ENCODE measurements around the gene FNBP1. TPM values are rescaled to one million over a fixed set of nuclear protein-coding genes. Genes with fewer than 3 reads are reported as not detected.
"Not testable (repeated sequence)": the region's sequence is repeated elsewhere in the genome, so short reads cannot be mapped to it uniquely, and the experiment has no call there.

FNBP1 gene
- total RNA-seq, 1 donor from 2014 or later = 50.0 TPM

- intact Hi-C loops (cut with DNase I) = no loop called here
- H3K27ac ChIP-seq = no peak overlapping the region
- H3K36me3 ChIP-seq = peaks cover 24% of the 10 kb centered on the region
- ATAC-seq (no peak), DNase-seq (no peak)
- H3K4me3 ChIP-seq = no peak overlapping the region
- H3K27me3 ChIP-seq = no peaks in the 10 kb centered on the region
- TF ChIP-seq CTCF (IDR thresholded peaks at IDR 0.05) = no peak
- H3K9me3 ChIP-seq = no peaks in the 10 kb centered on the region
- H3K4me1 ChIP-seq = peaks cover 25% of the 10 kb centered on the region
Observed at GRCh38 chr9:129958796-129959195, 84.2 kb downstream of the FNBP1 start.

- peak; percentile 75 for ATAC-seq
- TF ChIP-seq CTCF (IDR thresholded peaks at IDR 0.05) = no peak
- Histone ChIP-seq H3K36me3 (peaks cover 42% of the 10 kb centered on the region), H3K4me3 (no peak overlapping the region), H3K27ac (peak overlapping the region; percentile 63), H3K4me1 (peaks cover 10% of the 10 kb centered on the region), H3K9me3 (no peaks in the 10 kb centered on the region), H3K27me3 (no peaks in the 10 kb centered on the region)
- intact Hi-C loops (cut with DNase I) = no loop called here
- no peak for DNase-seq
Observed at GRCh38 chr9:129954868-129955550, 88.0 kb downstream of the FNBP1 start.

- Histone ChIP-seq H3K4me3 (no peak overlapping the region), H3K4me1 (peaks cover 10% of the 10 kb centered on the region), H3K36me3 (peaks cover 46% of the 10 kb centered on the region), H3K27me3 (no peaks in the 10 kb centered on the region), H3K27ac (no peak overlapping the region), H3K9me3 (no peaks in the 10 kb centered on the region)
- intact Hi-C loops (cut with DNase I) = no loop called here
- DNase-seq = no peak
- no peak for ATAC-seq
- TF ChIP-seq CTCF (IDR thresholded peaks at IDR 0.05) = no peak
Observed at GRCh38 chr9:129953736-129954135, 89.3 kb downstream of the FNBP1 start.

GRCh38 chr9:129952337-129952736 is 90.7 kb downstream of the FNBP1 start:
- DNase-seq (no peak), ATAC-seq (no peak)
- H3K9me3 ChIP-seq = no peaks in the 10 kb centered on the region
- H3K27me3 ChIP-seq = no peaks in the 10 kb centered on the region
- no peak overlapping the region for H3K4me3 ChIP-seq
- H3K36me3 ChIP-seq = peaks cover 36% of the 10 kb centered on the region
- intact Hi-C loops (cut with DNase I) = no loop called here
- peaks cover 10% of the 10 kb centered on the region for H3K4me1 ChIP-seq
- no peak overlapping the region for H3K27ac ChIP-seq
- no peak for TF ChIP-seq CTCF (IDR thresholded peaks at IDR 0.05)

- TF ChIP-seq CTCF (IDR thresholded peaks at IDR 0.05) = no peak
- Histone ChIP-seq H3K27ac (no peak overlapping the region), H3K36me3 (peaks cover 21% of the 10 kb centered on the region), H3K4me1 (peaks cover 15% of the 10 kb centered on the region), H3K4me3 (no peak overlapping the region), H3K27me3 (no peaks in the 10 kb centered on the region), H3K9me3 (no peaks in the 10 kb centered on the region)
- DNase-seq (no peak), ATAC-seq (no peak)
- intact Hi-C loops (cut with DNase I) = no loop called here
Observed at GRCh38 chr9:129949821-129950220, 93.2 kb downstream of the FNBP1 start.

- intact Hi-C loops (cut with DNase I); H3K27me3 ChIP-seq; H3K9me3 ChIP-seq; H3K4me3 ChIP-seq; DNase-seq; ATAC-seq; H3K27ac ChIP-seq: not testable (repeated sequence)
- peaks cover 21% of the 10 kb centered on the region for H3K36me3 ChIP-seq
- peaks cover 18% of the 10 kb centered on the region for H3K4me1 ChIP-seq
Observed at GRCh38 chr9:129948626-129949025, 94.4 kb downstream of the FNBP1 start.

Measured in upper lobe of right lung (tissue), 1 donor.